Liver (tissue), 9 donors: Measurements from ENCODE around the gene RNF5. TPM values are rescaled to one million over a fixed set of nuclear protein-coding genes. Genes with fewer than 3 reads are reported as not detected.
A peak's percentile ranks its signal among the peaks of the same experiment; 100 is the strongest.

Experiments
- DNase-seq: peaks from one replicate; pipeline ENCODE4 v3.0.0-alpha.2; 2017; ENCODE audit warnings: low spot score
- H3K27ac ChIP-seq, 2 donors: one replicate each; pipeline ENCODE4 v1.7.0; 2013; ENCODE audit warnings: inconsistent platforms in 2 of 2, low read length in 2 of 2, control low read depth in 1 of 2, low read depth in 1 of 2, mild to moderate bottlenecking in 1 of 2
- H3K27me3 ChIP-seq, 4 donors: one replicate each; pipeline versions ENCODE4 v1.6.1 to v1.7.0; 2013; ENCODE audit warnings: low read length in 3 of 4, inconsistent platforms in 1 of 4, mild to moderate bottlenecking in 1 of 4, moderate library complexity in 1 of 4; ENCODE audit not compliant: control insufficient read depth in 4 of 4, insufficient read depth in 4 of 4
- H3K36me3 ChIP-seq, 4 donors: one replicate each; pipeline versions ENCODE4 v1.6.1 to v1.7.0; 2013; ENCODE audit warnings: low read length in 3 of 4, mild to moderate bottlenecking in 3 of 4, low read depth in 1 of 4, moderate library complexity in 1 of 4; ENCODE audit not compliant: control insufficient read depth in 4 of 4, insufficient read depth in 3 of 4
- H3K4me1 ChIP-seq, 4 donors: one replicate each; pipeline versions ENCODE4 v1.6.1 to v1.7.0; 2013; ENCODE audit warnings: low read length in 3 of 4, mild to moderate bottlenecking in 3 of 4, moderate library complexity in 1 of 4; ENCODE audit not compliant: control insufficient read depth in 4 of 4, insufficient read depth in 4 of 4
- H3K4me3 ChIP-seq, 3 donors: one replicate each; pipeline versions ENCODE4 v1.6.1 to v1.7.0; 2013; ENCODE audit warnings: low read length in 3 of 3, control low read depth in 1 of 3, low read depth in 1 of 3, mild to moderate bottlenecking in 1 of 3
- H3K9ac ChIP-seq, 2 donors: one replicate each; pipeline ENCODE4 v1.7.0; 2013; ENCODE audit warnings: low read length in 2 of 2, mild to moderate bottlenecking in 2 of 2, moderate library complexity in 2 of 2, control low read depth in 1 of 2, low read depth in 1 of 2
- H3K9me3 ChIP-seq, 4 donors: one replicate each; pipeline versions ENCODE4 v1.6.1 to v1.7.0; 2013; ENCODE audit warnings: low read length in 3 of 4; ENCODE audit not compliant: control insufficient read depth in 4 of 4
- EGR1 ChIP-seq, 2 donors: IDR thresholded peaks; 2 replicates each; pipeline ENCODE4 v1.6.1; 2016 to 2018; ENCODE audit warnings: antibody characterized with exemption in 2 of 2, low read depth in 2 of 2
- FOXA1 ChIP-seq: IDR thresholded peaks from 2 replicates; pipeline ENCODE4 v1.6.1; 2016; ENCODE audit warnings: antibody characterized with exemption
- FOXA2 ChIP-seq: IDR thresholded peaks from 2 replicates; pipeline ENCODE4 v1.6.1; 2016; ENCODE audit warnings: antibody characterized with exemption
- GABPA ChIP-seq, 2 donors: IDR thresholded peaks in 1 of 2; conservative IDR thresholded peaks in 1 of 2; 2 replicates each; pipeline ENCODE4 v1.6.1; 2016; ENCODE audit warnings: antibody characterized with exemption in 2 of 2, mild to moderate bottlenecking in 1 of 2, moderate library complexity in 1 of 2
- HNF4A ChIP-seq, 2 donors: conservative IDR thresholded peaks; 2 replicates each; pipeline ENCODE4 v1.6.1; 2016; ENCODE audit warnings: antibody characterized with exemption in 2 of 2, mild to moderate bottlenecking in 2 of 2
- HNF4G ChIP-seq: IDR thresholded peaks from 2 replicates; pipeline ENCODE4 v1.6.1; 2016; ENCODE audit warnings: antibody characterized with exemption
- JUND ChIP-seq, 2 donors: IDR thresholded peaks; 2 replicates each; pipeline ENCODE4 v1.6.1; 2016; ENCODE audit warnings: antibody characterized with exemption in 2 of 2
- NR2F2 ChIP-seq: IDR thresholded peaks from 2 replicates; pipeline ENCODE4 v1.6.1; 2016; ENCODE audit warnings: antibody characterized with exemption
- RAD21 ChIP-seq, 2 donors: IDR thresholded peaks; 2 replicates each; pipeline ENCODE4 v1.6.1; 2016; ENCODE audit warnings: antibody characterized with exemption in 2 of 2, mild to moderate bottlenecking in 2 of 2
- RXRA ChIP-seq, 2 donors: IDR thresholded peaks; 2 replicates each; pipeline ENCODE4 v1.6.1; 2017 to 2018; ENCODE audit warnings: antibody characterized with exemption in 2 of 2, mild to moderate bottlenecking in 1 of 2
- SP1 ChIP-seq: IDR thresholded peaks from 2 replicates; pipeline ENCODE4 v1.6.1; 2018; ENCODE audit warnings: antibody characterized with exemption, mild to moderate bottlenecking
- TAF1 ChIP-seq: conservative IDR thresholded peaks from 2 replicates; pipeline ENCODE4 v1.6.1; 2016; ENCODE audit warnings: antibody characterized with exemption, mild to moderate bottlenecking
- YY1 ChIP-seq: IDR thresholded peaks from 2 replicates; pipeline ENCODE4 v1.6.1; 2016; ENCODE audit warnings: antibody characterized with exemption, mild to moderate bottlenecking
- WGBS: extraction: QIAGEN DNeasy Blood & Tissue Kit; methylation state at CpG from one replicate; pipeline ENCODE4 v1.1.7; 2013; 5-methylcytosine and 5-hydroxymethylcytosine counted together
- polyA plus RNA-seq, 2 donors: library from polyadenylated mRNA; stranded (reverse) in 1 of 2; unstranded in 1 of 2; fragments of 200-250 nt in 1 of 2; fragments of >200 nt in 1 of 2; fragmentation: Nextera tagmentation in 1 of 2; extraction: Ambion mirVana in 1 of 2; gene quantifications; one replicate each; pipeline versions ENCODE4 v1.2.1 to v1.2.3, GENCODE V29; 2013 to 2015
- total RNA-seq, 2 donors: library from RNA; depleted of rRNA; stranded (reverse); fragments of >200 nt; gene quantifications; one replicate each; pipeline ENCODE4 v1.2.3, GENCODE V29; 2014
- TF ChIP-seq, protein P1 (sequence below): fragments of 150-350 bp; IDR thresholded peaks from 2 replicates; pipeline ENCODE4 v1.5.1; 2017; ENCODE audit warnings: improper control_type of control experiment, low read depth, low read length; ENCODE audit not compliant: missing input control
- TF ChIP-seq, protein P2 (sequence below): IDR thresholded peaks from 2 replicates; pipeline ENCODE4 v1.6.1; 2016; ENCODE audit warnings: antibody characterized with exemption
- TF ChIP-seq, protein P3 (sequence below): IDR thresholded peaks from 2 replicates; pipeline ENCODE4 v1.6.1; 2016; ENCODE audit warnings: antibody characterized with exemption
- TF ChIP-seq, protein P4 (sequence below): IDR thresholded peaks from 2 replicates; pipeline ENCODE4 v1.6.1; 2016; ENCODE audit warnings: antibody characterized with exemption, mild to moderate bottlenecking
- TF ChIP-seq, protein P5 (sequence below): IDR thresholded peaks from 2 replicates; pipeline ENCODE4 v1.6.1; 2016; ENCODE audit warnings: antibody characterized with exemption
- donor health status: healthy.
- donor health status: healthy.
- donor health status: healthy.
- donor health status: healthy.
- donor health status: healthy.

The RNF5 gene
- total and polyA plus RNA-seq, 4 donors = 51.5 to 85.9 (median 61.0) TPM

DNA sequence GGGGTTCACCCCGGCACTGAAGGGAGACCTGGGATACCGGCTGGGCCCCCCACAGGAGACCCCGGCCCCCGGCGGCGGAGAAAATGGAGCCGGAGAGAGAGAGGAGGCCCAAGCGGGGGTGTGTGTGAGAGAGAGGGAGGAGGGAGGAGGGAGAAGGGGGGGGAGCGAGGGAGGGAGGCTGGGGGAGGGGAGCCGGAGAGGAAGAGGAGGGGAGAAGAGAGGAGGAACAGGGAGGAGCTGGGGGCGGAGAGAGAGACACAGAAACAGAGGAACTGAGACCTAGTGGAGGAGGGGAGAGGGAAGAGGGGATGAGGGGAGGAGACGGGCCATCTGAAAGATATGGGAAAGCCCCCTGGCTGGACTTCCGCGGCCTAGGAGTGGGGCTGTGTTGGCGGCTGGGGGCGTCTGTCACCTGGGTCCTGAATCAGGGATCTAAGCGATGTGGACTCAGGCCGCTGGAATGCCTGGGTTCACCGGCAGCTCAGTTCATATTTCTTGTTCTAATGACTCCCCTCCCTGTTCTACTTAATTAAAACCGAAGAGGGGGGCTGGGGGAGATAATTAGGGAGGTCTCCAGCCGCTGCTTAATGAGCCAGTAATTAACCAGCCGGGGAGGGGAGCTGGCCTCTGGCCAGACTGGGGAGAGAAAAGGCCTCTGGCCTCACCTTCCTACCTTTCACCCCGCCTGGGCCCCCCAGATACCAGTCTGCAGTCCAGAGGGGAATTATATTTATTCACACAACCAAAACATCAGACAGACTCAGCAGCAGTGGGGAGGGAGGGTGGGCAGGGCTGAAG lies 12.0 kb downstream of the RNF5 start, which contains the start of gene PBX2 (continued):
- TF ChIP-seq, protein P1, sequence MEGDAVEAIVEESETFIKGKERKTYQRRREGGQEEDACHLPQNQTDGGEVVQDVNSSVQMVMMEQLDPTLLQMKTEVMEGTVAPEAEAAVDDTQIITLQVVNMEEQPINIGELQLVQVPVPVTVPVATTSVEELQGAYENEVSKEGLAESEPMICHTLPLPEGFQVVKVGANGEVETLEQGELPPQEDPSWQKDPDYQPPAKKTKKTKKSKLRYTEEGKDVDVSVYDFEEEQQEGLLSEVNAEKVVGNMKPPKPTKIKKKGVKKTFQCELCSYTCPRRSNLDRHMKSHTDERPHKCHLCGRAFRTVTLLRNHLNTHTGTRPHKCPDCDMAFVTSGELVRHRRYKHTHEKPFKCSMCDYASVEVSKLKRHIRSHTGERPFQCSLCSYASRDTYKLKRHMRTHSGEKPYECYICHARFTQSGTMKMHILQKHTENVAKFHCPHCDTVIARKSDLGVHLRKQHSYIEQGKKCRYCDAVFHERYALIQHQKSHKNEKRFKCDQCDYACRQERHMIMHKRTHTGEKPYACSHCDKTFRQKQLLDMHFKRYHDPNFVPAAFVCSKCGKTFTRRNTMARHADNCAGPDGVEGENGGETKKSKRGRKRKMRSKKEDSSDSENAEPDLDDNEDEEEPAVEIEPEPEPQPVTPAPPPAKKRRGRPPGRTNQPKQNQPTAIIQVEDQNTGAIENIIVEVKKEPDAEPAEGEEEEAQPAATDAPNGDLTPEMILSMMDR = no peak
- no peak for TF ChIP-seq EGR1 (IDR thresholded peaks at IDR 0.05; ENCODE audit: low read depth in 2 of 2)
- TF ChIP-seq, protein P2, sequence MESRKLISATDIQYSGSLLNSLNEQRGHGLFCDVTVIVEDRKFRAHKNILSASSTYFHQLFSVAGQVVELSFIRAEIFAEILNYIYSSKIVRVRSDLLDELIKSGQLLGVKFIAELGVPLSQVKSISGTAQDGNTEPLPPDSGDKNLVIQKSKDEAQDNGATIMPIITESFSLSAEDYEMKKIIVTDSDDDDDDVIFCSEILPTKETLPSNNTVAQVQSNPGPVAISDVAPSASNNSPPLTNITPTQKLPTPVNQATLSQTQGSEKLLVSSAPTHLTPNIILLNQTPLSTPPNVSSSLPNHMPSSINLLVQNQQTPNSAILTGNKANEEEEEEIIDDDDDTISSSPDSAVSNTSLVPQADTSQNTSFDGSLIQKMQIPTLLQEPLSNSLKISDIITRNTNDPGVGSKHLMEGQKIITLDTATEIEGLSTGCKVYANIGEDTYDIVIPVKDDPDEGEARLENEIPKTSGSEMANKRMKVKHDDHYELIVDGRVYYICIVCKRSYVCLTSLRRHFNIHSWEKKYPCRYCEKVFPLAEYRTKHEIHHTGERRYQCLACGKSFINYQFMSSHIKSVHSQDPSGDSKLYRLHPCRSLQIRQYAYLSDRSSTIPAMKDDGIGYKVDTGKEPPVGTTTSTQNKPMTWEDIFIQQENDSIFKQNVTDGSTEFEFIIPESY = no peak
- TF ChIP-seq GABPA (IDR thresholded peaks at IDR 0.05 in 1 of 2, conservative IDR thresholded peaks at IDR 0.05 in 1 of 2) = peak in 1 of 2 donors; percentile 66
- no peak for TF ChIP-seq JUND (IDR thresholded peaks at IDR 0.05)

DNA sequence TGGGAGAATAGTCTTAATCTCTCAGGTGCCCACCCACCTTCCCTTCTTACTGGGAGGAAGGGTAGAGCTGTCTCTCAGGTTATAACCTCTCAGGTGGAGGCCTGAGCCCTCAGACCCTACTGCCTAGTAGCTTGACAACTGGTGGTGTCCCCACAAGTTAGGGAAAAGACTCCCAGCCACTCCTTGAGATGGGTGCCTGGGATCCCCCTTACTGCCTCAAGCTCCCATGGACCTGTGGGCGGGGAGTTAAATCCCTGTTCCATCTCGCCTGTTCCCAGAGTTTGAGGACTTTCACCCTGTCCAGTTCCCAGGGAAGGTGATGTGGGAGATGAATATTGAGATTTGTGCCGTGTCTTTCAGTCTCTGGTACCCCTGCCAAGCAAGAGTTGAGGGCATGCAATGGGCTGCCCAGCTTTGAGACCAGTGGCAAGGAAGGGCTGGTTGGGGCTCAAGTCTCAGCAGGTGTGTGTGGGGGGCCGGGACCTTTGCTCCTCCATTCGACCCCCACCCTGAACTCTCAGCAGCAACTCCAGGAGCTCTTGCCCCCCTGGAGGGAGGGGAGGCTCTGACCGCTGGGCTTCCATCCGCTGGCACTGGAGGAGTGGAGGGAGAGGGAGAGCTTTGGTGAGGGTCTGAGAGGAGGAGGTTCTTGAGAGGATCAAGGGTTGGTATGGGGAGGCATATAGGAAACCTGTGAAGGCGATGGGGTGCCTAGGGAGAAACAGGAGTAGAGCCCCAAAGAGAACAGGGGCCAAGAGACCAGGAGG lies 12.9 kb downstream of the RNF5 start:
- Histone ChIP-seq H3K9me3 (no peaks in the 10 kb centered on the region), H3K9ac (peak overlapping the region; percentile 73 to 88), H3K27me3 (no peaks in the 10 kb centered on the region), H3K36me3 (peaks cover 0 to 14% (median 8%) of the 10 kb centered on the region in 4 donors), H3K4me1 (peaks cover 8 to 34% (median 23%) of the 10 kb centered on the region in 4 donors), H3K27ac (peak overlapping the region; percentile 75 to 97), H3K4me3 (peak overlapping the region in 1 of 3 donors; percentile 72)
- TF ChIP-seq, protein P3, sequence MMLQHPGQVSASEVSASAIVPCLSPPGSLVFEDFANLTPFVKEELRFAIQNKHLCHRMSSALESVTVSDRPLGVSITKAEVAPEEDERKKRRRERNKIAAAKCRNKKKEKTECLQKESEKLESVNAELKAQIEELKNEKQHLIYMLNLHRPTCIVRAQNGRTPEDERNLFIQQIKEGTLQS = no peak
- no peak for TF ChIP-seq NR2F2
- TF ChIP-seq, protein P2 = no peak
- no peak for TF ChIP-seq GABPA (IDR thresholded peaks at IDR 0.05 in 1 of 2, conservative IDR thresholded peaks at IDR 0.05 in 1 of 2)
- no peak for TF ChIP-seq RAD21 (IDR thresholded peaks at IDR 0.05)
- TF ChIP-seq RXRA (IDR thresholded peaks at IDR 0.05) = no peak
- TF ChIP-seq FOXA1 = no peak
- TF ChIP-seq SP1 = no peak
- no peak for TF ChIP-seq FOXA2
- TF ChIP-seq TAF1 = no peak
- TF ChIP-seq, protein P1 = no peak
- TF ChIP-seq, protein P4, sequence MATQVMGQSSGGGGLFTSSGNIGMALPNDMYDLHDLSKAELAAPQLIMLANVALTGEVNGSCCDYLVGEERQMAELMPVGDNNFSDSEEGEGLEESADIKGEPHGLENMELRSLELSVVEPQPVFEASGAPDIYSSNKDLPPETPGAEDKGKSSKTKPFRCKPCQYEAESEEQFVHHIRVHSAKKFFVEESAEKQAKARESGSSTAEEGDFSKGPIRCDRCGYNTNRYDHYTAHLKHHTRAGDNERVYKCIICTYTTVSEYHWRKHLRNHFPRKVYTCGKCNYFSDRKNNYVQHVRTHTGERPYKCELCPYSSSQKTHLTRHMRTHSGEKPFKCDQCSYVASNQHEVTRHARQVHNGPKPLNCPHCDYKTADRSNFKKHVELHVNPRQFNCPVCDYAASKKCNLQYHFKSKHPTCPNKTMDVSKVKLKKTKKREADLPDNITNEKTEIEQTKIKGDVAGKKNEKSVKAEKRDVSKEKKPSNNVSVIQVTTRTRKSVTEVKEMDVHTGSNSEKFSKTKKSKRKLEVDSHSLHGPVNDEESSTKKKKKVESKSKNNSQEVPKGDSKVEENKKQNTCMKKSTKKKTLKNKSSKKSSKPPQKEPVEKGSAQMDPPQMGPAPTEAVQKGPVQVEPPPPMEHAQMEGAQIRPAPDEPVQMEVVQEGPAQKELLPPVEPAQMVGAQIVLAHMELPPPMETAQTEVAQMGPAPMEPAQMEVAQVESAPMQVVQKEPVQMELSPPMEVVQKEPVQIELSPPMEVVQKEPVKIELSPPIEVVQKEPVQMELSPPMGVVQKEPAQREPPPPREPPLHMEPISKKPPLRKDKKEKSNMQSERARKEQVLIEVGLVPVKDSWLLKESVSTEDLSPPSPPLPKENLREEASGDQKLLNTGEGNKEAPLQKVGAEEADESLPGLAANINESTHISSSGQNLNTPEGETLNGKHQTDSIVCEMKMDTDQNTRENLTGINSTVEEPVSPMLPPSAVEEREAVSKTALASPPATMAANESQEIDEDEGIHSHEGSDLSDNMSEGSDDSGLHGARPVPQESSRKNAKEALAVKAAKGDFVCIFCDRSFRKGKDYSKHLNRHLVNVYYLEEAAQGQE = no peak
- no peak for TF ChIP-seq HNF4A (conservative IDR thresholded peaks at IDR 0.05)
- TF ChIP-seq, protein P5, sequence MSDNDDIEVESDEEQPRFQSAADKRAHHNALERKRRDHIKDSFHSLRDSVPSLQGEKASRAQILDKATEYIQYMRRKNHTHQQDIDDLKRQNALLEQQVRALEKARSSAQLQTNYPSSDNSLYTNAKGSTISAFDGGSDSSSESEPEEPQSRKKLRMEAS = no peak
- no peak for TF ChIP-seq JUND (IDR thresholded peaks at IDR 0.05)
- no peak for TF ChIP-seq YY1
- no peak for TF ChIP-seq HNF4G
- TF ChIP-seq EGR1 (IDR thresholded peaks at IDR 0.05; ENCODE audit: low read depth in 2 of 2) = no peak
- 77% methylated on average over 8 of the region's 8 CpGs for WGBS
- DNase-seq = no peak
